ENCODE results near the gene NOL8.

Gene NOL8

DNA sequence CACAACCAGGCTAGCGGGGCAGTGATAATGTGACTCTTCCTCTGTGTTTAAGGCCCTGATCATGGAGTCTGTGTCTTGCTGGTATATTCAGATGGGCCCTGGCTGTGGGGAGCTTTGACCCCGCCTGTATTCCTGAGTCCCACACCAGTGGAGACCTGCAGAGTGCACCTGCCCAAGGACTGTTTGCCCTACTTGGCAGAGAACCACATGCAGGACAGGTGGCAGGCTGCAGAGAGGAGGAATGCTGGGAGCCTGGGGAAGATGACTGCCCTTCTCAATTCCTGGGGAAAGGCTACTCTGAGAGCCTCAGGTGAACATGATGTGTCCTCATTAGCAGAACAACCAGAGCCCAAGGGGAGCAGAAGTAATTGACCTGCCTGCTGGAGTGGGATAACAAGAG lies 67.8 kb downstream of the NOL8 start:
- DNase-seq = no peak

DNA sequence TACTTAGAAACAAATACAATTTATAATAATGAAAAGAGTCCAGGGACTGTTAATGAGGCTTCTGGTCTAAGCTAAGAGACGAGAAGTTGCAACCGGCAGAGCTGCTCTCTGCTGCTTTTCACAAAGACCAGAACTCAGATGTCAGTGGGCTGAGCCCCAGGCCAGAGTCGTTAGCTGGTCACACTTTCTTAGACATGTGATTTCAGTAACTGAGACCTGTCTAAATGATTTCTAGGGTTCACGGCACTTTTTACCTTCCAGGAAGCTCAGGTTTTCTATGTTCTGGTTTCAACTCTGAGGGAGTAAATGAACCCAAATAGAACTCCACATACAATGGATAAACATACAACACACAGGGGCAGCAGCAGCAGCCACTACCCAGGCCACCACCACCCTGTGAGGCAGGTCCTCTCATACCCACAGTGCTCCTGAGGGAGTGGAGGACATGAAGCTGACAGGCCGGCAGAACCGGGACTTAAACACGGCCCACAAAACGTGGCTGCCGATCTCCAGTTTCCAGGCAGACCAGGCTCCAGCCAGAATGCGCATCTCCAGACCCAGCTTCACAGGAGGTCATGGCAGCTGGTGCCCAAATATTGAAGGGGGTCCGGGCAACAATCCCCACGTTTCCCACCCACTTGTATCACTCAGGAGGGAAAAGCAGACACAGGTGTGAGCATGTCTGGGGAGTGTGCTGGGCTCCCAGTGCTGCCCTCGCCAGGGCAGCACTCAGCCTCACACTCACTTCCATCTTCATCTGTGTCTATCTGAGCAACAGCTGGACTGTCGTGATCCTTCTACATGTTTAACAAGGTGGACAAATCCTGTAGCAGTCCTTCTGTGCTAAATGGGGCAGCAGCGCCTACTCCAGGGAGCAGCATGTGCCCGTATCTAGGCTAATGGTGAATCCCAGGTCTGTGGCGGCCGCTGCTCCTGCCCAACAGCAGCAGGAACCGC lies 70.5 kb downstream of the NOL8 start:
- no peak for DNase-seq

DNA sequence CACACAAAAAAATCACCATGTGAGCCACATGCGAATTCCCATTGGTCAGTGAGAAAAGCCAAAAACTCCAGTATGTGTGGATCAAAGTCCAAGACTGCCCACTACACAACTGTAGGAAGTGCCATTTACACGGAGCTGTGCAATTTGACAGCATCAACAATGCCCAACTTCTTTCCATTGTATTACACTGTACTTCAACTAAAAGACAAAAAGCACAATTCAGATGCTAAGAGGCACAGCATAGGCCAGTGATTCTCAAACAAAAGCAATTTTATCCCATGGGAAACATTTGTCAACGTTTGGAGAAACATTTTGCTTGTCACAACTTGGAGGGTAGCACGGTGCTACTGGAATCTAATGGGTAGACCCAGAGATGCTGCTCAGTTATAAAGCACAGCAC lies 71.5 kb downstream of the NOL8 start:
- no peak for DNase-seq

DNA sequence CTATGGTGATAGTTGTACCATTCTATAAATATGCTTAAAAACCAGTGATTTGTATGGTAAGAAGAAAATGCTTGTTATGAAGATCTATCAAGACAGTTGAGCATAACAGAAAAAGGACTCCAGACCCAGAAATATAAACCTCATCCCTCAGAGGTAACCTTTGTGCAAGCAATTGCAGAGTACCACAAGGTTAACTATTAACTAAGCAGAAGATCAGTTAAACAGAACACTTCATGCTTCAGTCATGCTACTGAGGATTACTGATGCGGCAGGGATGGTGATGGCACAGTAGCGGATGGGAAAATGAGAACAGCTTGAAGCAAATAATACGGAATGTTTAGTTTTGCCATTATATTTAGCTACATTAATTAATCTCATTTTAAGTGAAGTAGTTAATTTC lies 77.2 kb downstream of the NOL8 start:
- no peak for DNase-seq
